Measurements from ENCODE around the gene AURKA.

DNA sequence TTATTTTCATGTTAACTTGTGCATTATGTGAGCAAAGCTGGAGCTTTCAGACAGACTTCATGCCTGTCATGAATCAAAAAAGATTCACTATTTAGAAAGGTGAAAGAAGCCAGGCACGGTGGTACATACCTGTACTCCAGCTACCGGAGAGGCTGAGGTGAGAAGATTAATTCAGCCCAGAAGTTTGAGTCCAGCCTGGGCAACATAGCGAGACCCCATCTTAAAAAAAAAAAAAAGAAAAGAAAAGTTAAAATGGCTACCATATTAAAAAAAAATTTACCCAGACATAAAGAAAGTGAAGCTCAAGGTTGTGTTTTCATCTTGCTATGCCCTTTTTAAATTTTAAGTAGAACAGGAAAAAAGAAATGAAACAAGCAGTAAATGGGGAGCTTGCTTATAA, 20.9 kb upstream of the AURKA start:
- TF ChIP-seq, protein P1, sequence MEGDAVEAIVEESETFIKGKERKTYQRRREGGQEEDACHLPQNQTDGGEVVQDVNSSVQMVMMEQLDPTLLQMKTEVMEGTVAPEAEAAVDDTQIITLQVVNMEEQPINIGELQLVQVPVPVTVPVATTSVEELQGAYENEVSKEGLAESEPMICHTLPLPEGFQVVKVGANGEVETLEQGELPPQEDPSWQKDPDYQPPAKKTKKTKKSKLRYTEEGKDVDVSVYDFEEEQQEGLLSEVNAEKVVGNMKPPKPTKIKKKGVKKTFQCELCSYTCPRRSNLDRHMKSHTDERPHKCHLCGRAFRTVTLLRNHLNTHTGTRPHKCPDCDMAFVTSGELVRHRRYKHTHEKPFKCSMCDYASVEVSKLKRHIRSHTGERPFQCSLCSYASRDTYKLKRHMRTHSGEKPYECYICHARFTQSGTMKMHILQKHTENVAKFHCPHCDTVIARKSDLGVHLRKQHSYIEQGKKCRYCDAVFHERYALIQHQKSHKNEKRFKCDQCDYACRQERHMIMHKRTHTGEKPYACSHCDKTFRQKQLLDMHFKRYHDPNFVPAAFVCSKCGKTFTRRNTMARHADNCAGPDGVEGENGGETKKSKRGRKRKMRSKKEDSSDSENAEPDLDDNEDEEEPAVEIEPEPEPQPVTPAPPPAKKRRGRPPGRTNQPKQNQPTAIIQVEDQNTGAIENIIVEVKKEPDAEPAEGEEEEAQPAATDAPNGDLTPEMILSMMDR (IDR thresholded peaks at IDR 0.05), result no peak
- no peak for TF ChIP-seq POLR2A (IDR thresholded peaks at IDR 0.05)
